ENCODE measurements around the gene TNFRSF17.

DNA sequence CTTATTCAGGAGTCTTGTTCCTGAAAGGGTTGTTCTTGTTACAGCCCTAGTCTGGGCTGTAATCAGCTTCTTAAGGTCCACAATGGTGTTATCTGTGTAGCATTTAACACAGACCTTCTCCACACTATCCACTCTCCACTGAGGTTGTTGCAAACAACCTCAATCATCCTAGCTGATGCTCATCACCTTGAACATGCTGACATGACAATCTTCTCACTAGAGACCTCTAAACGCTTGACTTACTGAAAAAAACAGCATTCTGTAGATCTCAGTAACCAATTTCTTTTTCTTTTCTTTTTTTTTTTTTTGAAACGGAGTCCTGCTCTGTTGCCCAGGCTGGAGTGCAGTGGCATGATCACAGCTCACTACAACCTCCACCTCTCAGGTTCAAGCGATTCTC, 3.6 kb downstream of the TNFRSF17 start:
- no peak for TF ChIP-seq CEBPB (IDR thresholded peaks at IDR 0.05; ENCODE audit: low read depth, low read length)
- no peak for TF ChIP-seq CBX5 (IDR thresholded peaks at IDR 0.05; ENCODE audit: low read depth, low read length)
- no peak for TF ChIP-seq POLR2A (IDR thresholded peaks at IDR 0.05; ENCODE audit: control extremely low read depth in 1 of 2, low read depth in 2 of 2, low read length in 2 of 2)
- TF ChIP-seq, protein P1, sequence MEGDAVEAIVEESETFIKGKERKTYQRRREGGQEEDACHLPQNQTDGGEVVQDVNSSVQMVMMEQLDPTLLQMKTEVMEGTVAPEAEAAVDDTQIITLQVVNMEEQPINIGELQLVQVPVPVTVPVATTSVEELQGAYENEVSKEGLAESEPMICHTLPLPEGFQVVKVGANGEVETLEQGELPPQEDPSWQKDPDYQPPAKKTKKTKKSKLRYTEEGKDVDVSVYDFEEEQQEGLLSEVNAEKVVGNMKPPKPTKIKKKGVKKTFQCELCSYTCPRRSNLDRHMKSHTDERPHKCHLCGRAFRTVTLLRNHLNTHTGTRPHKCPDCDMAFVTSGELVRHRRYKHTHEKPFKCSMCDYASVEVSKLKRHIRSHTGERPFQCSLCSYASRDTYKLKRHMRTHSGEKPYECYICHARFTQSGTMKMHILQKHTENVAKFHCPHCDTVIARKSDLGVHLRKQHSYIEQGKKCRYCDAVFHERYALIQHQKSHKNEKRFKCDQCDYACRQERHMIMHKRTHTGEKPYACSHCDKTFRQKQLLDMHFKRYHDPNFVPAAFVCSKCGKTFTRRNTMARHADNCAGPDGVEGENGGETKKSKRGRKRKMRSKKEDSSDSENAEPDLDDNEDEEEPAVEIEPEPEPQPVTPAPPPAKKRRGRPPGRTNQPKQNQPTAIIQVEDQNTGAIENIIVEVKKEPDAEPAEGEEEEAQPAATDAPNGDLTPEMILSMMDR (IDR thresholded peaks at IDR 0.05; ENCODE audit: control extremely low read depth in 1 of 3, insufficient read depth in 1 of 3, low read depth in 1 of 3, low read length in 3 of 3): no peak
- no peak for TF ChIP-seq BRCA1 (IDR thresholded peaks at IDR 0.05; ENCODE audit: low read depth, low read length)
- no peak for TF ChIP-seq JUN (IDR thresholded peaks at IDR 0.05; ENCODE audit: low read depth, low read length)
- TF ChIP-seq EZH2 (IDR thresholded peaks at IDR 0.05; ENCODE audit: low read depth, low read length, severe bottlenecking): no peak
- TF ChIP-seq, protein P2, sequence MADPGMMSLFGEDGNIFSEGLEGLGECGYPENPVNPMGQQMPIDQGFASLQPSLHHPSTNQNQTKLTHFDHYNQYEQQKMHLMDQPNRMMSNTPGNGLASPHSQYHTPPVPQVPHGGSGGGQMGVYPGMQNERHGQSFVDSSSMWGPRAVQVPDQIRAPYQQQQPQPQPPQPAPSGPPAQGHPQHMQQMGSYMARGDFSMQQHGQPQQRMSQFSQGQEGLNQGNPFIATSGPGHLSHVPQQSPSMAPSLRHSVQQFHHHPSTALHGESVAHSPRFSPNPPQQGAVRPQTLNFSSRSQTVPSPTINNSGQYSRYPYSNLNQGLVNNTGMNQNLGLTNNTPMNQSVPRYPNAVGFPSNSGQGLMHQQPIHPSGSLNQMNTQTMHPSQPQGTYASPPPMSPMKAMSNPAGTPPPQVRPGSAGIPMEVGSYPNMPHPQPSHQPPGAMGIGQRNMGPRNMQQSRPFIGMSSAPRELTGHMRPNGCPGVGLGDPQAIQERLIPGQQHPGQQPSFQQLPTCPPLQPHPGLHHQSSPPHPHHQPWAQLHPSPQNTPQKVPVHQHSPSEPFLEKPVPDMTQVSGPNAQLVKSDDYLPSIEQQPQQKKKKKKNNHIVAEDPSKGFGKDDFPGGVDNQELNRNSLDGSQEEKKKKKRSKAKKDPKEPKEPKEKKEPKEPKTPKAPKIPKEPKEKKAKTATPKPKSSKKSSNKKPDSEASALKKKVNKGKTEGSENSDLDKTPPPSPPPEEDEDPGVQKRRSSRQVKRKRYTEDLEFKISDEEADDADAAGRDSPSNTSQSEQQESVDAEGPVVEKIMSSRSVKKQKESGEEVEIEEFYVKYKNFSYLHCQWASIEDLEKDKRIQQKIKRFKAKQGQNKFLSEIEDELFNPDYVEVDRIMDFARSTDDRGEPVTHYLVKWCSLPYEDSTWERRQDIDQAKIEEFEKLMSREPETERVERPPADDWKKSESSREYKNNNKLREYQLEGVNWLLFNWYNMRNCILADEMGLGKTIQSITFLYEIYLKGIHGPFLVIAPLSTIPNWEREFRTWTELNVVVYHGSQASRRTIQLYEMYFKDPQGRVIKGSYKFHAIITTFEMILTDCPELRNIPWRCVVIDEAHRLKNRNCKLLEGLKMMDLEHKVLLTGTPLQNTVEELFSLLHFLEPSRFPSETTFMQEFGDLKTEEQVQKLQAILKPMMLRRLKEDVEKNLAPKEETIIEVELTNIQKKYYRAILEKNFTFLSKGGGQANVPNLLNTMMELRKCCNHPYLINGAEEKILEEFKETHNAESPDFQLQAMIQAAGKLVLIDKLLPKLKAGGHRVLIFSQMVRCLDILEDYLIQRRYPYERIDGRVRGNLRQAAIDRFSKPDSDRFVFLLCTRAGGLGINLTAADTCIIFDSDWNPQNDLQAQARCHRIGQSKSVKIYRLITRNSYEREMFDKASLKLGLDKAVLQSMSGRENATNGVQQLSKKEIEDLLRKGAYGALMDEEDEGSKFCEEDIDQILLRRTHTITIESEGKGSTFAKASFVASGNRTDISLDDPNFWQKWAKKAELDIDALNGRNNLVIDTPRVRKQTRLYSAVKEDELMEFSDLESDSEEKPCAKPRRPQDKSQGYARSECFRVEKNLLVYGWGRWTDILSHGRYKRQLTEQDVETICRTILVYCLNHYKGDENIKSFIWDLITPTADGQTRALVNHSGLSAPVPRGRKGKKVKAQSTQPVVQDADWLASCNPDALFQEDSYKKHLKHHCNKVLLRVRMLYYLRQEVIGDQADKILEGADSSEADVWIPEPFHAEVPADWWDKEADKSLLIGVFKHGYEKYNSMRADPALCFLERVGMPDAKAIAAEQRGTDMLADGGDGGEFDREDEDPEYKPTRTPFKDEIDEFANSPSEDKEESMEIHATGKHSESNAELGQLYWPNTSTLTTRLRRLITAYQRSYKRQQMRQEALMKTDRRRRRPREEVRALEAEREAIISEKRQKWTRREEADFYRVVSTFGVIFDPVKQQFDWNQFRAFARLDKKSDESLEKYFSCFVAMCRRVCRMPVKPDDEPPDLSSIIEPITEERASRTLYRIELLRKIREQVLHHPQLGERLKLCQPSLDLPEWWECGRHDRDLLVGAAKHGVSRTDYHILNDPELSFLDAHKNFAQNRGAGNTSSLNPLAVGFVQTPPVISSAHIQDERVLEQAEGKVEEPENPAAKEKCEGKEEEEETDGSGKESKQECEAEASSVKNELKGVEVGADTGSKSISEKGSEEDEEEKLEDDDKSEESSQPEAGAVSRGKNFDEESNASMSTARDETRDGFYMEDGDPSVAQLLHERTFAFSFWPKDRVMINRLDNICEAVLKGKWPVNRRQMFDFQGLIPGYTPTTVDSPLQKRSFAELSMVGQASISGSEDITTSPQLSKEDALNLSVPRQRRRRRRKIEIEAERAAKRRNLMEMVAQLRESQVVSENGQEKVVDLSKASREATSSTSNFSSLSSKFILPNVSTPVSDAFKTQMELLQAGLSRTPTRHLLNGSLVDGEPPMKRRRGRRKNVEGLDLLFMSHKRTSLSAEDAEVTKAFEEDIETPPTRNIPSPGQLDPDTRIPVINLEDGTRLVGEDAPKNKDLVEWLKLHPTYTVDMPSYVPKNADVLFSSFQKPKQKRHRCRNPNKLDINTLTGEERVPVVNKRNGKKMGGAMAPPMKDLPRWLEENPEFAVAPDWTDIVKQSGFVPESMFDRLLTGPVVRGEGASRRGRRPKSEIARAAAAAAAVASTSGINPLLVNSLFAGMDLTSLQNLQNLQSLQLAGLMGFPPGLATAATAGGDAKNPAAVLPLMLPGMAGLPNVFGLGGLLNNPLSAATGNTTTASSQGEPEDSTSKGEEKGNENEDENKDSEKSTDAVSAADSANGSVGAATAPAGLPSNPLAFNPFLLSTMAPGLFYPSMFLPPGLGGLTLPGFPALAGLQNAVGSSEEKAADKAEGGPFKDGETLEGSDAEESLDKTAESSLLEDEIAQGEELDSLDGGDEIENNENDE (IDR thresholded peaks at IDR 0.05; ENCODE audit: insufficient replicate concordance, low read length): no peak
- no peak for TF ChIP-seq KDM1A (IDR thresholded peaks at IDR 0.05; ENCODE audit: borderline replicate concordance, low read length)
- TF ChIP-seq GTF2F1 (IDR thresholded peaks at IDR 0.05; ENCODE audit: borderline replicate concordance, low read depth, low read length): no peak
- no peak for TF ChIP-seq RFX5 (IDR thresholded peaks at IDR 0.05; ENCODE audit: borderline replicate concordance, low read depth, low read length)
- no peak for TF ChIP-seq ZNF274 (IDR thresholded peaks at IDR 0.05; ENCODE audit: borderline replicate concordance, extremely low read depth, low read length)
- TF ChIP-seq JUND (IDR thresholded peaks at IDR 0.05; ENCODE audit: low read length): no peak

Data from H1 (cell line).